Effector memory CD4-positive, alpha-beta T cell (primary cell): ENCODE results near the gene MYH10.
"Not testable (repeated sequence)": the region's sequence is repeated elsewhere in the genome, so short reads cannot be mapped to it uniquely, and the experiment has no call there.

Source experiments
- DNase-seq, 3 donors: peaks; one replicate each; pipeline ENCODE4 v3.0.0-alpha.2; 2020
- H3K27ac ChIP-seq: 2 replicates; pipeline ENCODE4 v1.7.0; 2013; ENCODE audit warnings: mild to moderate bottlenecking, low read length, moderate library complexity; ENCODE audit not compliant: insufficient read depth, poor library complexity, severe bottlenecking
- H3K27me3 ChIP-seq: replicated peaks from 2 replicates; pipeline ENCODE4 v1.7.0; 2013; ENCODE audit warnings: mild to moderate bottlenecking, low read length; ENCODE audit not compliant: insufficient read depth, control insufficient read depth, poor library complexity, severe bottlenecking
- H3K36me3 ChIP-seq: 2 replicates; pipeline ENCODE4 v1.7.0; 2013; ENCODE audit warnings: mild to moderate bottlenecking, low read length, moderate library complexity; ENCODE audit not compliant: control insufficient read depth, insufficient read depth
- H3K4me1 ChIP-seq: 2 replicates; pipeline ENCODE4 v1.7.0; 2013; ENCODE audit warnings: low read length, mild to moderate bottlenecking; ENCODE audit not compliant: control insufficient read depth, insufficient read depth, poor library complexity, severe bottlenecking
- H3K4me3 ChIP-seq: 2 replicates; pipeline ENCODE4 v1.7.0; 2013; ENCODE audit warnings: low read length, low read depth, mild to moderate bottlenecking; ENCODE audit not compliant: insufficient read depth, poor library complexity, severe bottlenecking
- H3K9me3 ChIP-seq: 2 replicates; pipeline ENCODE4 v1.7.0; 2013; ENCODE audit warnings: mild to moderate bottlenecking, low read length, moderate library complexity; ENCODE audit not compliant: control insufficient read depth

The MYH10 gene

DNA sequence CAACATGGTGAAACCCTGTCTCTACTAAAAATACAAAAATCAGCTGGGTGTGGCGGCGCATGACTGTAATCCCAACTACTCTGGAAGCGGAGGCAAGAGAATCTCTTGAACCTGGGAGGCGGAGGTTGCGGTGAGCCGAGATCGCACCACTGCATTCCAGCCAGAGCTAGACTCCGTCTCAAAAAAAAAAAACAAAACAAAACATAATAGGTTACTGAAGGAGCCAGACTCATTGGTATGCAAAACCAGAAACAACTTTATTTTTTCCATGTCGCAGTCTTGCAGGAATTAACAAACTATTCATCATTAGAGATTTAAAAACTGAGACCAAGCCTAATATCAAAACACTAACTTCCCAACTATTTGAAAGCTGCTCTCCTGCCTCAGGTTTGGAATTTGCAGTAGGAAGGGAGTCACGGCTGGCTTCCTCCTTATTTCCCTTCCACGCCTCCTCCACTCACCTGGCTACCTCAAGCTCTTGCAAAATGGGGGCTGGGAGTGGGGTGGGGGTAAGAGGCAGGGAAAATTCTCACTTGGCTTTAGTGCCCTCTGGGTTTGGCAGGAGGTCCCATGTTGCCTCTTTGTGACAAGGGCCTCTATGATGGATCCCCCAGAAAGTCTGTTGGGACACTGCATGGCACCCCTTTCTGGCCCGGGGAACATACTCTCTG, 34.1 kb upstream of the MYH10 start:
- H3K36me3 ChIP-seq: no peaks in the 10 kb centered on the region
- H3K27me3 ChIP-seq: no peaks in the 10 kb centered on the region
- H3K4me1 ChIP-seq: no peaks in the 10 kb centered on the region
- no peak overlapping the region for H3K27ac ChIP-seq
- DNase-seq: no peak
- no peaks in the 10 kb centered on the region for H3K9me3 ChIP-seq
- no peak overlapping the region for H3K4me3 ChIP-seq

DNA sequence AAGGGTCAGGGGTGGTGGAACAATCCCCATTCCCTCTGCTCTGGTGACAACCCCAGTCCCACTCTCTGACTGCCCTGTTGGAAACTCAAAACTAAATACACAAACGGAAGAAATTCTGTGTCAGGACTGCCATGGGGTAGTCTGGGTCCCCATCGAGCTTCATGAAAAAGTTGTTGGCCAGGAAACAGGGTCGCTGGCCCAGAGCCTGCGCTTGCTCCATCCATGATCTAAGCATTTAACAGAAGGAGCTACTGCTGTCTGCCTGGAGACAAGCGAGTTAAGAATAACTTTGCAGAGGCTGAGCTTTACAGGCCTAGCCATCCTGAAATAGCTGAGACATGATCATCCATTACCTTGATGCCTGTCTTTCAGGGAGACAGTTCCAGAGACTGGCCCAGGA, 32.4 kb upstream of the MYH10 start:
- no peak for DNase-seq
- Histone ChIP-seq H3K4me1 (no peaks in the 10 kb centered on the region), H3K4me3 (no peak overlapping the region)

DNA sequence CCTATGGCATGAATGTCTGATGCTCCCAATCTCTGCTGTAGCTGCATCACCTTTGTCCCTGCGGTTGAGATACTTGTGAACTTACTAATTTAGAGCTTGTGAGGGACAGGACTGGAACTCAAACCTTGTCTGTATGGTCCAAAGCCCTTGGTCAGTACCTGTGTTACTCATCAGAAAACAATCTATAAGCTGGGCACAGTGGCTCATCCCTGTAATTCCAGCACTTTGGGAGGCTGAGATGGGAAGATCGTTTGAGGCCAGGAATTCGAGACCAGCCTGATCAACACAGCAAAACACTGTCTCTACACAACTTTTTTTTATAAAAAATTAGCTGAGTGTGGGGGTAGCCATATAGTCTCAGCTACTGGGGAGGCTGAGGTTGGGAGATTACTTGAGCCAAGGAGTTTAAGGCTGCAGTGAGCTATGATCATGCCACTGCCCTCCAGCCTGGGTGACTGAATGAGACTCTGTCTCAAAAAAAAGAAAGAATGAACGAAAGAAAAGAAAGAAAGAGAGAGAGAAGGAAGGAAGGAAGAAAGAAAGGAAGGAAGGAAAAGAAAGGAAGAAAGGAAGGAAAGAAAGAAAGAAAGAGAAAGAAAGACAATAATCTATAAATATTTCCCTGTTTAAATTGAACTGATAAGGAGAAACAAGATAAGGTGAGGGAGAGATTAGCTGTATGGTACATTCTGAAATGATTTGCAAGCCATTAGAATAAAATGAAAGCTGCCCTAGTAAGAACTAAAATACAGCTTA, 31.7 kb upstream of the MYH10 start:
- Histone ChIP-seq H3K36me3 (no peaks in the 10 kb centered on the region), H3K4me3 (no peak overlapping the region), H3K4me1 (no peaks in the 10 kb centered on the region), H3K9me3 (no peaks in the 10 kb centered on the region), H3K27ac (no peak overlapping the region), H3K27me3 (no peaks in the 10 kb centered on the region)
- no peak for DNase-seq

More for the DNA sequence above, 32.4 kb upstream of the MYH10 start:
- Histone ChIP-seq H3K27ac (no peak overlapping the region), H3K27me3 (no peaks in the 10 kb centered on the region), H3K9me3 (no peaks in the 10 kb centered on the region), H3K36me3 (no peaks in the 10 kb centered on the region)

DNA sequence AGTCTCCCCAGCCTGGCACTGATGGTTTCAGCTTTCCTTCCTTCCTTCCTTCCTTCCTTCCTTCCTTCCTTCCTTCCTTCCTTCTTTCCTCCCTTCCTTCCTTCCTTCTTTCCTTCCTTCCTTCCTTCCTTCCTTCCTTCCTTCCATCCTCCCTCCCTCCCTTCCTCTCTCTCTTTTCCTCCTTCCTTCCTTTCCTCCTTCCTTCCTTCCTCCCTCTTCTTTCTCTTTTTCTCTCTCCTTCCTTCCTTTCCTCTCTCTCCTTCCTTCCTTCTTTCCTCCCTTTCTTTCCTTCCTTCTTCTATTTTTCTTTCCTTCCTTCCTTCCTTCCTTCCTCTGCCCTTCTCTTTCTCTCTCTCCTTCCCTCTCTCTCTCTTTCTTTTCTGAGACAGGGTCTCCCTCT, 30.2 kb upstream of the MYH10 start:
- not testable (repeated sequence) for H3K4me3 ChIP-seq, DNase-seq, H3K4me1 ChIP-seq, H3K36me3 ChIP-seq, H3K27me3 ChIP-seq, H3K9me3 ChIP-seq, H3K27ac ChIP-seq

DNA sequence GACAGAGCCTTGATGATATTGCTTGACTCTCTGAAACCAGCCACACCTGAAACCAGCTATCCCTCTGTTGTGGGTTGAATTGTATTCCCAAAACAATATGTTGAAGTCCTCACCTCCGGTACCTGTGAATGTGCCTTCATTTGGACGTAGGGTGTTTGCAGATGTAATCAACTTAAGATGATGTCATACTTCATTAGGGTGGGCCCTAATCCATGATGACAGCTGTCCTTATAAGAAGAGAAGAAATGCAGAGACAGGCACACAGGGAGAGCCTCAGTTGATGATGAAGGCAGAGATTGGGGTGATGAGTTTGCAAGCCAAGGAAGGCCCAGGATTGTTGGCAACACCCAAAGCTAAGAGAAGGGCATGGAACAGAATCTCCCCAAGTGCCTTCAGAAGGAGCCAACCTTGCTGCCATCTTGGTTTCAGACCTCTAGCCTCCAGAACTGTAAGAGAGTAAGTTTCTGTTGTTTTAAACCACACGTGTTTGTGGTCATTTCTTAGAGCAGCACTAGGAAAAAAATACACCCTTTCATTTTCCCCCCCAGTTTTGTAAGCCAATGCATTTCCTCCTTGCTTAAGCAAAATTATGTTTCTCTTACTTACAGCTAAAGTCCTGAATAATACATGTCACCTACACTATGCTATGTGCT, 29.4 kb upstream of the MYH10 start:
- no peak for DNase-seq
- Histone ChIP-seq H3K36me3 (no peaks in the 10 kb centered on the region), H3K27ac (no peak overlapping the region), H3K9me3 (no peaks in the 10 kb centered on the region), H3K4me1 (no peaks in the 10 kb centered on the region), H3K4me3 (no peak overlapping the region), H3K27me3 (no peaks in the 10 kb centered on the region)

DNA sequence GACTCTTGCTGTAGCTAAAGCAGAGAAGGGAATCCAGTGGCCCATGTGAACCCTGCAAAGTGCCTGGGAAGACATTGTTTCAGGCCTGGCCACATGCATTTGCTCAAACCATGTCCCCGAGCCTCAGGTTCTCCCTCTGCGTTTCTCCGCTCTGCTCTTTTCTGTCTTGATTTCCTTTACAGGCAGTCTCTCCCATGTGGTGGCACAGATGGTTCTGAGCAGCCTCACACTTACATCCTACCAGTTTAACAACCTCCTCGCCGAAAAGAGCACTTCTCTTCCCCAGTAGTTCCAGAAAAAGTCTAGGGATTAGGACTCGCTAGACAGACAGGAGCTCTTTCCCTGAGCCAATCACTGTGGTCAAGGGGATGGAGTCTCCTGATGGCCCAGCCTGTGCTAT, 28.3 kb upstream of the MYH10 start:
- no peak for DNase-seq
- H3K27ac ChIP-seq: no peak overlapping the region
- no peaks in the 10 kb centered on the region for H3K27me3 ChIP-seq
- no peak overlapping the region for H3K4me3 ChIP-seq
- H3K4me1 ChIP-seq: no peaks in the 10 kb centered on the region
- no peaks in the 10 kb centered on the region for H3K36me3 ChIP-seq
- no peaks in the 10 kb centered on the region for H3K9me3 ChIP-seq

DNA sequence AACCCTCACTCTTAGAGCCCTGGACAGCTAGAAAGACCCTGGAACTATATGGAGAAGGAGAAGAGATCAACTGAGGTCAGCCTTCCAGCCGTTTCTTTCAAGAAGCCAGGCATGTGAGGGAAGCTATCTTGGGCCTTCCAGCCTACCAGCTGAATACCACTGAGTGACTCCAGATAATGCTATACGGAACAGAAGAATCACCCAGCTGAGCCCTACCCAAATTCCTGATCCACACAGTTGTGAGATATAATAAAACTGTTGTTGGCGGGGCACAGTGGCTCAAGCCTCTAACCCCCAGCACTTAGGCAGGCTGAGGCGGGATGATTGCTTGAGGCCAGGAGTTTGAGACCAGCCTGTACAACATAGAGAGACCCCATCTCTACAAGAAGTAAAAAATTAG, 26.2 kb upstream of the MYH10 start:
- no peaks in the 10 kb centered on the region for H3K27me3 ChIP-seq
- no peaks in the 10 kb centered on the region for H3K36me3 ChIP-seq
- H3K4me1 ChIP-seq: no peaks in the 10 kb centered on the region
- H3K9me3 ChIP-seq: no peaks in the 10 kb centered on the region
- DNase-seq: no peak
- H3K4me3 ChIP-seq: no peak overlapping the region
- no peak overlapping the region for H3K27ac ChIP-seq

DNA sequence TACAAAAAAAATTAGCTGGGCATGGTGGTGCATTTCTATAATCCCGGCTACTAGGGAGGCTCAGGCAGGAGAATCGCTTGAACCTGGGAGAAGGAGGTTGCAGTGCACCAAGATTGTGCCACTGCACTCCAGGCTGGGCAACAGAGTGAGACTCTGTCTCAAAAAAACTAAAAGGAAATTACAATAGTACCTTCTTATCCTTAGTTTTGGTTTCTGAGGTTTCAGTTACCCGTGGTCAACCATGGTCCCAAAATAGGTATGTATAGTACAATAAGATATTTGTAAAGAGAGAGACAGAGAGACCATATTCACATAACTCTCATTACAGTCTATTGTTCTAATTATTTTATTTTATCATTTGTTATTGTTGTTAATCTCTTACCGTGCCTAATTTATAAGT, 24.3 kb upstream of the MYH10 start:
- no peak overlapping the region for H3K27ac ChIP-seq
- no peaks in the 10 kb centered on the region for H3K27me3 ChIP-seq
- no peaks in the 10 kb centered on the region for H3K9me3 ChIP-seq
- H3K4me3 ChIP-seq: no peak overlapping the region
- DNase-seq: no peak
- H3K4me1 ChIP-seq: no peaks in the 10 kb centered on the region
- no peaks in the 10 kb centered on the region for H3K36me3 ChIP-seq

DNA sequence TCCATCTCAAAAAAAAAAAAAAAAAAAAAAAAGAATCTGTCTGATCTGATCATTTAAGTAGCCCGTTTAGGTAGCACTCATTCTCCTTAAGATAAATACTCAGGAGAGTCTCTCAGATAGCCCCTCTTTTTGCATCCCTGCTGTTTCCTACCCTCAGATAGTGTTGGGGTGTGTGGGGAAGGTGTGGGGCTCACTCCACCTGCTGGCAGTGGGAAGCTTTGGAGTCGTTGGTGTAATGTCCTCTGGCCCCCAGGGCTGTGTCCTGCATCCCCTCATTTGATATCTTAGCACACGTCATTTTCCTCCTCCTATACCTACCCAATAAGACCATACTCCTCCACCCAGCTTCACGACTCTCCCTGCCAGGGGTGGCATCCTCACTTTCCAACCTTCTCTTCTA, 20.5 kb upstream of the MYH10 start:
- Histone ChIP-seq H3K4me1 (no peaks in the 10 kb centered on the region), H3K27me3 (no peaks in the 10 kb centered on the region), H3K36me3 (no peaks in the 10 kb centered on the region), H3K27ac (no peak overlapping the region), H3K9me3 (no peaks in the 10 kb centered on the region), H3K4me3 (no peak overlapping the region)
- no peak for DNase-seq

DNA sequence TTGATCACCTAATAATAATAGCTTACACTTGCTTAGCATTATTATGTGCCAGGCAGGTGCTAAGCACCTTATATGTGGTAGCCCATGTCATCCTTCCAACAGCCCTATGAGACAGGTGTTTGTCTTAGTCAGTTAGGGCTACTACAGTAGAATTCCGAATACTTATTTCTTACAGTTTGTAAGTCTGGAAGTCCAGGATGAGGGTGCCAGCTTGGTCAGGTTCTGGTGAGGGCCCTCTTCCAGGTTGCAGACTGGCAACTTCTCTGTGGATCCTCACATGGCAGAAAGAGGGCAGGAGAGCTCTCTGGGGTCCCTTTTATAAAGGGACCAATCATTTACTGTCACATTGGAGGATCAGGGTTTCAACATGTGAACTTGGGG, 19.6 kb upstream of the MYH10 start:
- H3K9me3 ChIP-seq: no peaks in the 10 kb centered on the region
- H3K4me3 ChIP-seq: no peak overlapping the region
- no peaks in the 10 kb centered on the region for H3K36me3 ChIP-seq
- H3K27me3 ChIP-seq: no peaks in the 10 kb centered on the region
- no peak overlapping the region for H3K27ac ChIP-seq
- DNase-seq: no peak
- no peaks in the 10 kb centered on the region for H3K4me1 ChIP-seq
